Panc1 (cell line): Measurements from ENCODE around the gene ARL5C.

ENCODE experiments used
- POLR2AphosphoS5 ChIP-seq: IDR thresholded peaks from 2 replicates; pipeline ENCODE4 v1.6.1; 2012; ENCODE audit warnings: mild to moderate bottlenecking, low read depth, low read length, moderate library complexity
- TCF7L2 ChIP-seq: IDR thresholded peaks from 2 replicates; pipeline ENCODE4 v1.6.1; 2011; ENCODE audit warnings: mild to moderate bottlenecking, low read depth, low read length, inconsistent platforms
- TF ChIP-seq, protein P1 (sequence below): fragments of 450-650 bp; IDR thresholded peaks from 2 replicates; pipeline ENCODE4 v1.5.1; 2017; ENCODE audit warnings: mild to moderate bottlenecking
- TF ChIP-seq, protein P2 (sequence below), 2 experiments: IDR thresholded peaks; 2 replicates each; pipeline ENCODE4 v1.6.1; 2011 to 2012; ENCODE audit warnings: low read depth in 2 of 2, control low read depth in 1 of 2, low read length in 1 of 2, mild to moderate bottlenecking in 1 of 2, moderate library complexity in 1 of 2; ENCODE audit not compliant: insufficient read depth in 1 of 2

DNA sequence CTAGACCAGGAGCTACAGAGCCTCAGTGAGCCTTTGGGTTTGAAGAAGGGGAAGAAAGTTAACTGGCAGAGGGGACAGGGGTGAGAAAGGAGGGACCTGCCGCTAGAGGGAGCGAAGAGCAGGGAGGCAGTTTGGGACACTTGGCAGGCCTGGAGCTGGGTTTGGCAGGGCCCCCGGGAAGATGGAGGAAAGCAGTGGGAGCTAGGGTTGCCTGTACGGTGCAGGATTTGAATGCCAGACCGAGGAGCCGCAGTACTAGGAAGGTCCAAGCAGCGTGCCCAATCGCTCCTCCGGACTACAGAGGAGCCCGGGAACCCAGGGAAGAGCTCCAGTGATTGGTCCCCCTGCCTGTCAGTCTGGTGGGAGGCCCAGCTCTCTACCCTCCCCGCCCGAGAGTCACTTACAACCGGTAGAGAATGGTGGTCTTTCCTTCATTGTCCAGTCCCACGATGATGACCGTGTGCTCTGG, 1.3 kb downstream of the ARL5C start:
- TF ChIP-seq, protein P1, sequence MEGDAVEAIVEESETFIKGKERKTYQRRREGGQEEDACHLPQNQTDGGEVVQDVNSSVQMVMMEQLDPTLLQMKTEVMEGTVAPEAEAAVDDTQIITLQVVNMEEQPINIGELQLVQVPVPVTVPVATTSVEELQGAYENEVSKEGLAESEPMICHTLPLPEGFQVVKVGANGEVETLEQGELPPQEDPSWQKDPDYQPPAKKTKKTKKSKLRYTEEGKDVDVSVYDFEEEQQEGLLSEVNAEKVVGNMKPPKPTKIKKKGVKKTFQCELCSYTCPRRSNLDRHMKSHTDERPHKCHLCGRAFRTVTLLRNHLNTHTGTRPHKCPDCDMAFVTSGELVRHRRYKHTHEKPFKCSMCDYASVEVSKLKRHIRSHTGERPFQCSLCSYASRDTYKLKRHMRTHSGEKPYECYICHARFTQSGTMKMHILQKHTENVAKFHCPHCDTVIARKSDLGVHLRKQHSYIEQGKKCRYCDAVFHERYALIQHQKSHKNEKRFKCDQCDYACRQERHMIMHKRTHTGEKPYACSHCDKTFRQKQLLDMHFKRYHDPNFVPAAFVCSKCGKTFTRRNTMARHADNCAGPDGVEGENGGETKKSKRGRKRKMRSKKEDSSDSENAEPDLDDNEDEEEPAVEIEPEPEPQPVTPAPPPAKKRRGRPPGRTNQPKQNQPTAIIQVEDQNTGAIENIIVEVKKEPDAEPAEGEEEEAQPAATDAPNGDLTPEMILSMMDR = peak; percentile 76
- TF ChIP-seq POLR2AphosphoS5 = no peak
- TF ChIP-seq, protein P2, sequence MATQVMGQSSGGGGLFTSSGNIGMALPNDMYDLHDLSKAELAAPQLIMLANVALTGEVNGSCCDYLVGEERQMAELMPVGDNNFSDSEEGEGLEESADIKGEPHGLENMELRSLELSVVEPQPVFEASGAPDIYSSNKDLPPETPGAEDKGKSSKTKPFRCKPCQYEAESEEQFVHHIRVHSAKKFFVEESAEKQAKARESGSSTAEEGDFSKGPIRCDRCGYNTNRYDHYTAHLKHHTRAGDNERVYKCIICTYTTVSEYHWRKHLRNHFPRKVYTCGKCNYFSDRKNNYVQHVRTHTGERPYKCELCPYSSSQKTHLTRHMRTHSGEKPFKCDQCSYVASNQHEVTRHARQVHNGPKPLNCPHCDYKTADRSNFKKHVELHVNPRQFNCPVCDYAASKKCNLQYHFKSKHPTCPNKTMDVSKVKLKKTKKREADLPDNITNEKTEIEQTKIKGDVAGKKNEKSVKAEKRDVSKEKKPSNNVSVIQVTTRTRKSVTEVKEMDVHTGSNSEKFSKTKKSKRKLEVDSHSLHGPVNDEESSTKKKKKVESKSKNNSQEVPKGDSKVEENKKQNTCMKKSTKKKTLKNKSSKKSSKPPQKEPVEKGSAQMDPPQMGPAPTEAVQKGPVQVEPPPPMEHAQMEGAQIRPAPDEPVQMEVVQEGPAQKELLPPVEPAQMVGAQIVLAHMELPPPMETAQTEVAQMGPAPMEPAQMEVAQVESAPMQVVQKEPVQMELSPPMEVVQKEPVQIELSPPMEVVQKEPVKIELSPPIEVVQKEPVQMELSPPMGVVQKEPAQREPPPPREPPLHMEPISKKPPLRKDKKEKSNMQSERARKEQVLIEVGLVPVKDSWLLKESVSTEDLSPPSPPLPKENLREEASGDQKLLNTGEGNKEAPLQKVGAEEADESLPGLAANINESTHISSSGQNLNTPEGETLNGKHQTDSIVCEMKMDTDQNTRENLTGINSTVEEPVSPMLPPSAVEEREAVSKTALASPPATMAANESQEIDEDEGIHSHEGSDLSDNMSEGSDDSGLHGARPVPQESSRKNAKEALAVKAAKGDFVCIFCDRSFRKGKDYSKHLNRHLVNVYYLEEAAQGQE (IDR thresholded peaks at IDR 0.05; ENCODE audit: insufficient read depth in 1 of 2, low read depth in 2 of 2, low read length in 1 of 2) = no peak
- TF ChIP-seq TCF7L2 = no peak
